ENCODE results near the gene TMEM101.

TMEM101 gene

GRCh38 chr17:44062871-44063270, 48.1 kb upstream of the TMEM101 start (continued):
- TF ChIP-seq ZNF518A (tag by site-specific recombination; conservative IDR thresholded peaks at IDR 0.05; ENCODE audit: low read depth) (no peak), ZNF2 (tag by site-specific recombination; IDR thresholded peaks at IDR 0.05) (no peak), ZNF426 (tag by site-specific recombination; IDR thresholded peaks at IDR 0.05) (no peak), ZBTB48 (tag by site-specific recombination; IDR thresholded peaks at IDR 0.05) (no peak), ZNF146 (tag by site-specific recombination; IDR thresholded peaks at IDR 0.05) (no peak), ZNF792 (tag by site-specific recombination; IDR thresholded peaks at IDR 0.05) (no peak), ZNF48 (tag by site-specific recombination; IDR thresholded peaks at IDR 0.05) (no peak)

GRCh38 chr17:44061446-44061845, 46.7 kb upstream of the TMEM101 start:
- H3K36me3 ChIP-seq (ENCODE audit: control insufficient read depth in 2 of 2, insufficient read depth in 1 of 2, low read length in 2 of 2), result peaks cover 67 to 72% of the 10 kb centered on the region in 2 experiments
- no peaks in the 10 kb centered on the region for H3K9me3 ChIP-seq (ENCODE audit: control insufficient read depth, insufficient read depth, low read depth, low read length)
- H3K4me1 ChIP-seq (ENCODE audit: control insufficient read depth, insufficient read depth, low read length), result no peaks in the 10 kb centered on the region
- no peak for TF ChIP-seq ZNF174 (tag by site-specific recombination; IDR thresholded peaks at IDR 0.05)
- ChIA-PET POLR2A (interaction anchor here (0.6 to 1.1 kb wide), 4 partner anchors 23 to 62 kb away, joined by 3 to 6 read pairs (median 4); partner anchors contain the start of gene HDAC5), CTCF (interaction anchor here (3.1 kb wide), 1 partner anchor 18 kb away, joined by 18 read pairs; no protein-coding TSS in a partner anchor)
- no peak overlapping the region for H3K4me3 ChIP-seq (ENCODE audit: low read depth, low read length)
- H3K27ac ChIP-seq (ENCODE audit: extremely low read depth, low read depth, low read length), result no peak overlapping the region

- POLR2A ChIA-PET, result no interaction called here
- Histone ChIP-seq H3K4me3 (ENCODE audit: low read depth, low read length) (no peak overlapping the region), H3K27ac (ENCODE audit: extremely low read depth, low read depth, low read length) (no peak overlapping the region), H3K4me1 (ENCODE audit: control insufficient read depth, insufficient read depth, low read length) (no peaks in the 10 kb centered on the region), H3K36me3 (ENCODE audit: control insufficient read depth in 2 of 2, insufficient read depth in 1 of 2, low read length in 2 of 2) (peaks cover 86 to 89% of the 10 kb centered on the region in 2 experiments), H3K9me3 (ENCODE audit: control insufficient read depth, insufficient read depth, low read depth, low read length) (no peaks in the 10 kb centered on the region)
- TF ChIP-seq ZSCAN4 (tag by site-specific recombination; IDR thresholded peaks at IDR 0.05), result 0 out of 2 replicates have a peak, but pooled peaks have one; percentile 8
- TF ChIP-seq ZNF664 (tag by site-specific recombination; IDR thresholded peaks at IDR 0.05), result peak; percentile 87
- no peak for TF ChIP-seq ZNF404 (tag by site-specific recombination; IDR thresholded peaks at IDR 0.05)
- CTCF ChIA-PET, result interaction anchor here (0.6 to 3.1 kb wide), 4 partner anchors 16 to 336 kb away, joined by 3 to 18 read pairs (median 3); no protein-coding TSS in a partner anchor
Observed at GRCh38 chr17:44059101-44059892, 44.5 kb upstream of the TMEM101 start.

- Histone ChIP-seq H3K9me3 (ENCODE audit: control insufficient read depth, insufficient read depth, low read depth, low read length) (no peaks in the 10 kb centered on the region), H3K4me1 (ENCODE audit: control insufficient read depth, insufficient read depth, low read length) (no peaks in the 10 kb centered on the region), H3K4me3 (ENCODE audit: low read depth, low read length) (no peak overlapping the region), H3K36me3 (ENCODE audit: control insufficient read depth in 2 of 2, insufficient read depth in 1 of 2, low read length in 2 of 2) (peaks cover 78 to 89% of the 10 kb centered on the region in 2 experiments), H3K27ac (ENCODE audit: extremely low read depth, low read depth, low read length) (peak overlapping the region; percentile 0)
- POLR2A ChIA-PET, result no interaction called here
- CTCF ChIA-PET, result interaction anchor here (0.6 kb wide), 1 partner anchor 34 kb away, joined by 3 read pairs; no protein-coding TSS in a partner anchor
- TF ChIP-seq ZNF585B (tag by site-specific recombination; IDR thresholded peaks at IDR 0.05) (no peak), ZNF184 (tag by site-specific recombination; IDR thresholded peaks at IDR 0.05) (no peak), ZNF510 (tag by site-specific recombination; IDR thresholded peaks at IDR 0.05; ENCODE audit: insufficient replicate concordance) (no peak), EGR2 (tag by site-specific recombination; IDR thresholded peaks at IDR 0.05; ENCODE audit: low read depth) (no peak), ZSCAN30 (tag by site-specific recombination; IDR thresholded peaks at IDR 0.05) (no peak), ZBTB44 (tag by site-specific recombination; IDR thresholded peaks at IDR 0.05) (no peak), KLF1 (tag by site-specific recombination; IDR thresholded peaks at IDR 0.05) (no peak), ZNF660 (tag by site-specific recombination; IDR thresholded peaks at IDR 0.05) (no peak), GLIS1 (tag by site-specific recombination; IDR thresholded peaks at IDR 0.05) (no peak), ZNF544 (tag by site-specific recombination; IDR thresholded peaks at IDR 0.05) (no peak)
Observed at GRCh38 chr17:44053125-44053872, 38.5 kb upstream of the TMEM101 start.
